Globus pallidus (tissue), 1 donor: ENCODE results near the gene SHTN1.

Experiments used
- DNase-seq: peaks from one replicate; pipeline ENCODE4 v3.0.0-alpha.2; 2015; ENCODE audit warnings: low spot score

The SHTN1 gene

DNA sequence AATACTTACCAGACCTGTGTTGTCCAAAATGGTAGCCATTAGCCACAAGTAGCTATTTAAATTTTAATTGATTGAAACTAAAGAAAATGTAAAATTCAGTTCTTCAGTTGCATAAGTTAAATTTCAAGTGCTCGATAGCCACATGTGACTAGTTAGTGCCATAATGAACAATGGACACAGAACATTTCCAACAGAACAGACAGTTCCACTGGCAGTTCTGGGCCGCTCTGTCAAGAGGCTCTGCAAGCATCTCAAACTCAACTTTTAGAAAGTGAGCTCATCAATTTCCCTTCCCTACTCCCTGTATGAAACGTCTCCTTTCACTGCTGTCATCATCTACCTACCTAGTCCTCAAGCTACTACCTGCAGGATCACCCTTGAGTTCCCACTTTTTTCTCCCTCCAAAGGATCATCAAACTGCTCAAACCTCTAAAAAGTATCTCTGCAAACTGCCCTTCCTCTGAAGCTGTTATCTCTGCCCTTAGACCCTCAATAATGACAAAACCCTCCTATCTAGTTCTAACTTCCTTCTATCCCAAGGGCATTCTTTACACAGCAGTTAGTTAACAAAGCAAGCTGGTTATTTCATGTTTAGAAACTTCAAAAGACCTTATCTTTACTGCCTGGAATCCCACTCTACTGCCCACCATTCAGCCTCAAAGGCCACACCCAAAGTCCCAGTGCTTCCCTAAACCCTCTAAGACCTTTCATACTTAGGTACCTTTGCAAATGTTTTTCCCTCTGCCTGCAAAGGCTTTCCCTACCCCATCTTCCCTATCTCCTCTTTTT, 20.6 kb downstream of the SHTN1 start:
- peak; percentile 79 for DNase-seq

DNA sequence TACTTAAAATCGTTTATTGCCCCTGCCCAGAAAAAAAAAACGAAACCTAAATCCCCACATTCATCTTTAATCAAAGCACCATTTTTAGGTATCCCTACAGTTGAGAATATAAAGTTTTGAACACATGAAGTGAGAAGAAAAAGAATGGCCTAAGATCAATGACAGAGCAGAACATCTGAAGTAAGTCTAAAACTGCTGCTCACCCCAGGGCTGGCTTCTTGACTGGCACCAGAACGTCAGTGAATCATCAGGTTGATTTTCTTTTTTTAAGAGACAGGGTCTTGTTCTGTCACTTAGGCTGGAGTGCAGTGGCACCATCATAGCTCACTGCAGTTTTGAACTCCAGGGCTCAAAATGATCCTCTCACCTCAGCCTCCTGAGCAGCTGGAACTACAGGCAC, 24.9 kb downstream of the SHTN1 start:
- no peak for DNase-seq

GRCh38 chr10:116978901-116979300, 26.1 kb downstream of the SHTN1 start:
- no peak for DNase-seq

DNA sequence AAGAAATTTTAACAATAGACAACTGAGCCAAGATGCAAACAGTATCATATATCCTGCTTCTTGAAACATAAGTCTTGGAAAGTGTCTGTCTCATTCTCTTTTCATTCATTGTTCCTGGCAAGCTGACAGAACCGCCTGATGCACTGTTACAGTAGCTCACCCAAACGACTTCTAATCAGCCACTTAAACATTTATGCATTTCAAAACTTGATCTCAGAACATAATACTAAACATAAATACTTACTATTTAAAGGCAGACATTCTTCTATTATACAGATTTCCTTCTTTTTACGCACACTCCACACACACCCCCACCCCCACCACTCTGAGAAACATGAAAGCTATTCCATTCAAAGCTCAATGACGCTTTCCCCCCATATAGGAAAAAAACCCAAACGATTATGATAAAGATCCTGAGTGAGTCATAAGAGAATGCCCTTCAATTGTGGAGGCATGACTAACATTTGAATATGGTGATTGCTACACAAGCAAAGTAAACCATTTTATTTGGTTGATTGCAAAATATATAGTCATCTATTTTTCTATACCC, 30.5 kb downstream of the SHTN1 start:
- peak; percentile 77 for DNase-seq

DNA sequence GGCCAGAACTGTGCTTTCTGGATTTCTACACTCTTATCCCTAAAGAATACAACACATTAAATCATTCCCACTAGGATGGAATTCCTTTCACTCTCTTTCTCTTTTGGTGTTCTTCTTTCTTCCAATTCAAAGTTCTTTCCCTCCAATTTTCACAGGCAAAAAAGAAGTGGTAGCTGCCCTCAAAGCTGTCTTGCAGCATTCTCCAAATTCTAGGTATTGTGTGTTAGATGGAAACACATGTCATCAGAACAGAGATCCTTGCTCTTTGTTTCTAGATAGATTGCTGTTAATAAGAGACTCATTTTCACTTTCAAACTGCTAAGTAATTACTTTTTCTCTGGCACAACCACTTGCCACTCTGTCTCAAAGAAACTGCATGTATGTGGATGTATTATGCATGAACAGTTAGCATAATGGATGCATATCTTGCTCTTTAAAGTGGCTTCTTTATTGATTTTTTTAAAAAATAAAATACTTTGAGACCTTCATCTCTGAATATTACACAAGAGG, 31.0 kb downstream of the SHTN1 start:
- no peak for DNase-seq

DNA sequence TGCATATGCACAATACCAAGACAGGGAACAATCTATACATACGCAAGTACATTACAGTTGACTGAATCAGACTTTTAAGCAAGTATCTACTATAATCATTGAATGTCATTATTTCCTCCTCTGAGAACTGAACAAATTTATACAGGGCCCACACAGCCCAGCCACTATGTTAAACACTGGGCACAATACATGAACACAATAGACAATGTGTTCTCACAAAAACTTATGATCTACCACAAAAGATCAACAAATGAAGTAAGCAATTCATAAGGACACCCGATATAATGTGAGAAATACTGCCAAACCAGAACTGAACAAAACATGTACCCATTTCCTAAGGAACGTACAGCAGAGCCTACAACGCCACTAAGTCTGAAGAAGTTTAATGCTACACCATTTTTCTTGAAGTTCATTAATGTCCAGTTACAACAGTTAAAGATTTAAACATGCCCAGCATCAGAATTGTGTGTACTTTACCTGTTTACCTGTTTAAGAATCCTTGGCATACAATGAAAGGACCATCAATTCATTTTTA, 31.5 kb downstream of the SHTN1 start:
- peak; percentile 93 for DNase-seq

DNA sequence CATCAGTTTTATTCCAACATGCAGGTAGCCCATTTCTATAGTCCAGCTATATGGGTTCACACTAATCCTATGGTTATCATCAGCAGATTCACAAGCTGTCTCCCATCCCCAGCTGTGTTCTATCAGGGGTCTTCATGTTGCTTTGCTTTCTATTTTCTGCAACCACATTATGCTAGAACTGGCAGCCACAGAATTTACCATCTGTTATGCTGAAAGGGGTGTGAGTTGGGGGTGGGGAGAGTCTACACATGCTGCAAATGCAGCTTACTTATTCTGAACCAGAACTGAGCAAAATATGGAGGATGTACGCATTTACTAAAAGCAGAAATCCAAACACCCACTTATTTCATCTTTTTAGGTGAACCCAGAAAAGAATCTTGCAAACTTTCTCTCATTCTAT, 32.9 kb downstream of the SHTN1 start:
- DNase-seq, result no peak

- no peak for DNase-seq
Observed at GRCh38 chr10:116970050-116970449, 34.9 kb downstream of the SHTN1 start.

GRCh38 chr10:116968331-116968730, 36.7 kb downstream of the SHTN1 start:
- no peak for DNase-seq

DNA sequence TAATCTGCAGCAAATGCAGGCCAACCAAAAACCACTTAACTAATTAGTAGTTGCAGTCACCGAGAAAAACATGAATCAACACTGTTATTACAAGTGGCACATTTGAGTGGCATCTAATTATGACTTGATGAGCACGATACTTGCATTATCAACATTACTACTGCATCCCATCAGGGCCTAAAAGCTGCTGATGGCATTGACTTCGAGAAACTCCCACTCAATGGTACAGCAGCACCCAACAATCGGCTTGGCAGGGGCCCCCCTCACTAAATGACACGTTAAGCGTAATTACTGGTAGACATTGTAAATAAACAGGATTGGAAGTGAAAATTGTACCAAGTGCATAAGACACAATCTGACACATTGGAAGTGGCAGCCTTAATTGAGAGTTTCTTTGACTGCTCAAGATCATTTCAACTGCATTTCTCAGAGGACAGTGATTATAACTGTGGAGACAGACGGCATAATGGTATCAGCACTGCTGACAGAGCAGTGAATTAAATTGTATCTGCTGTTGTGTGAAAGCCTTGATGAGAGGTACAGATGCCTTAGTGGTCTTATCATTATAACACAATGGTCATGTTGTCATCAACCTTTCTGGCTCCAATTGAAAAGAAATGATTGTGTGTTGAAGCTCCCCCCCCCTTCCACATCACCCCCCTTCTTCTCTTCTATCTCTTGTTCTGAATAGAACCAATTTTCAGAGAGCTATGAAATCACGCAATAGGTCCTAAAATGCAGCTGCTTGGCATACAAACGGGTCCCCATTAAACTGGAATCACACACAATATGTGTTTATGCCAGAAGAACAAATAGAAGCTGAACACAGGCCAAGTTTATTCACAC, 43.4 kb downstream of the SHTN1 start:
- peak; percentile 99 for DNase-seq

DNA sequence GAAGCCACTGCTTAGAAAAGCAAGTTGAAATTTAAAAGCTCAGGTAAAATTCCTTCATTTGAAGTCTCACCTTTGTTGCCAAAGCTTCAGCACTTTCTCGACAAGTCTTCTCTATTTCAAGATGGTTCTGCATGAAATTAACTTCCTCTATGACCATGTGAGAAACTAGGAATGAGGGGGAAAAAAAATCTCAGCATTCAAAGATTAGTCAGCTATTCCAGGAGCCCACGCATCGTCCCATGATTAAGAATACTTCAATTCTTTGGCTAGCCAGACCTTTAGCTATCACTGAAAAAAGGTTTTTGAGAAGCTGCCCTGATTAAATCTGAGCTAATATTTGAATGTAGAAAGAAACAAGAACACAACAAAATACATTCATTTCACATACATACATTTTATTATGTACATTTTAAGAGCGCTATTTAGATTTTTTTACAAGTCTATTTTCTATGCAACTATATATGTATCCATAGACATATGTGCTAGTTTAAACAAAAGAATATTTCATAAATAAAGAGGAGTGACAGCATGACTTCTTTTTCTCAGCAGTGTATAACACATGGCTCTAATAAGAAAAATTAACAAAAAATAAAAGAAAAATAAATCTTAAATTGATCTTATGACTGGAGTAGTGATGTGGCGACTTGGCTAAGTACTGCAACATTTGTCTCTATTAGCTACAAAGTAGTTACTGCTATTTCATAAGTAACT, 44.8 kb downstream of the SHTN1 start:
- DNase-seq, result no peak

DNA sequence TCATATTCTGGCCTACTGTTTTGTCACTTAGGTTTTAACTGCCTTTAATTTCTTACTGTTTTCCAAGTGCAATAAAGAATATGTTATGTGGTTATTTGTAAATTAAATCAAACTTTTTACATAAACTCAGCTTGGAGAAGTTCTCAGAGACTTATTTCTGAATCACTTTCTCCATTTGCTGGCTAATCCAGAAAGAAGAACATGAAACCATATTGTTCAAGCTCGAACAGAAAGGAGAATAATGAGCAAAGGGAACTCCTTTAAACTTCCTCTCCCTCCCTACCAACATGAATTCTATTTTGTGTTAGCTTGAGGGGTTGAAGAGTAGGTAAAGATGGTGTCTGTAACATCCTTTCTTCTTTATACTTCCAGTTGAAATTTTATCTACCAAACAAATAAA, 52.3 kb downstream of the SHTN1 start:
- no peak for DNase-seq

- no peak for DNase-seq
Observed at GRCh38 chr10:116948530-116948870, 56.5 kb downstream of the SHTN1 start.

GRCh38 chr10:116947841-116948529, 57.0 kb downstream of the SHTN1 start:
- peak; percentile 66 for DNase-seq

DNA sequence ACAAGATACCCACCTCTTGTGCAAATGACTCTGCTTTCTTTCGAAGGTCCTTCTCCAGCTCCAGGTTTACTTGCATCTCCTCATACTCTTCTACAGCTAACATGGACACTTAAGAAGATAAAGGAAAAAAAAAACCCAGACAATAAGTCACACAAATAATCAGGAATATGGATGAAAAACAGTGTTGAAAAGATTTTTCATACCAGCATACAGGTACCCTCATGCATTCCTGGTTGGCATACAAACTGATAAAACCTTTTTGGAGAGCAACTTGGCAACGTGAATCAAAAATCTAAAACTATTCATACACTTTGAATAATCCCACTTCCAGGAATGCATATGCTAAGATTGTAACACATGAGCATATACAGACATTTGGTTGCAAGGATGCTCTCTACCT, 60.1 kb downstream of the SHTN1 start:
- no peak for DNase-seq

GRCh38 chr10:116931806-116932205, 73.2 kb downstream of the SHTN1 start:
- DNase-seq, result no peak

DNA sequence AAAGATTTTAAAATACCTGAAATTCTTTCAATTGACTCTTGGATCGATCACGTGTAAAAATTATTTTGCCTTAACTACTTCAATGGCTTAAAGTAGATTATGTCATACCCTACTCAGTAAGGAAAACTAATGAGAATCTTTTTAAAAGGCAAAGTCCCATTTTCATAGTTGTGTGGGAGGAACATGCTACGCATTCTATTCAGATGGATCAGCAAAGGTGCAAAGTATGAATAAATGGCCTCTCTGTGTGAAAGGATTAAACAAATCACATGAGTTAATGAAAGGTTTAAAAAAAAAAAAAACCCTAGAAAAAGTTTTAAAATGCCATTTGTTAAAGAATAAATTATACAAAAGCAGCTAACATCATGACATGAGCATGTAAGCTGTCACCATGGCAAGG, 78.6 kb downstream of the SHTN1 start:
- no peak for DNase-seq

GRCh38 chr10:116925056-116925455, 79.9 kb downstream of the SHTN1 start:
- no peak for DNase-seq

DNA sequence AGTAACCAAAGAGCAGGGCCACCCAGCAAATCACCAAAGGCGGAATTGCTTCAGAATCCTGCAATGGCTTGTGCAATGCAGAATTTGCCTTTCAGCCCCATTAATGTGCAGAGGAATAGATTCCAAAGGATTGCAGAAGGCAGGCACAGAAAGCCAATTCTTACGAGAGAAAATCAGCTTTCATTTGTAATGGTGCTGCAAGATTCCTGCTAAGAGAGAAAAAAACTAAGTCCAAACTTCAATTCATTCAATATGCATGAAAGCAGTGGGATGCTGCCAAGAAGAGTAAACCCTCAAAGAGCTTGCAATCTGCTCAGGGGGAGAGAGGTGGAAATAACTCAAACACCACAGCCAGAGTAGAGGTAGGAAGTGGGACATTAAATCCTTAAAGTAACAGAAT, 85.3 kb downstream of the SHTN1 start:
- no peak for DNase-seq

- DNase-seq, result no peak
Observed at GRCh38 chr10:116919164-116919563, 85.8 kb downstream of the SHTN1 start.

DNA sequence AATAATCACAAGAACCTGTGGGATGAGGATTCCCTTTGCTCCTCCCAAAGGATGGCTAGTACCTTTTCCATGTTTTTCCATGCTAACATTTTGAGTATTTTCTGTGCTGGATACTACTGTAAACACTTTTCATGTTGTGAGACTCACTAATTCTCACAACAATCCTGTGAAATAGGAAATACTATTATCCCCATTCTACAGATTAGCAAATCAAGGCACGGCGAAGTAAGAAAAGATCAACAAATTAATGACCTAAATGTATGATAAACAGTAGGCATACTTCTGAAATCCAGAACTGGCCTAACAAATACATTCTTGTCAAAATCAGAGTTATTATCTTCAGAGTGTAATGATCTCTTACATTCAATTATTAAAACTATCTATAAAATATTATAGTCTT, 86.4 kb downstream of the SHTN1 start:
- no peak for DNase-seq
